Naive B cell (primary cell): ENCODE data around the gene AFAP1. TPM values are rescaled to one million over a fixed set of nuclear protein-coding genes. Genes with fewer than 3 reads are reported as not detected.

Experiments
- ATAC-seq, 2 donors: fragments of 150-1000 bp; cut with Tn5 transposase; 2 replicates each; pipeline ENCODE4 v1.10.0; 2021; ENCODE audit warnings: low read depth in 2 of 2, mild to moderate bottlenecking in 2 of 2, moderate library complexity in 2 of 2
- DNase-seq: peaks from one replicate; pipeline ENCODE4 v3.0.0; 2022
- H3K27ac Mint-ChIP-seq, 6 donors: one replicate each; pipeline ENCODE4 v1.8.0; 2020 to 2022; ENCODE audit warnings: mild to moderate bottlenecking in 6 of 6, mixed read lengths in 6 of 6, moderate library complexity in 5 of 6, inconsistent platforms in 2 of 6
- H3K27me3 Mint-ChIP-seq, 3 donors: one replicate each; pipeline ENCODE4 v1.8.0; 2021 to 2022; ENCODE audit warnings: mixed read lengths in 3 of 3, mild to moderate bottlenecking in 1 of 3
- H3K36me3 Mint-ChIP-seq, 2 donors: one replicate each; pipeline ENCODE4 v1.8.0; 2020 to 2022; ENCODE audit warnings: mixed read lengths in 2 of 2, inconsistent platforms in 1 of 2, mild to moderate bottlenecking in 1 of 2
- H3K4me1 Mint-ChIP-seq, 3 donors: one replicate each; pipeline ENCODE4 v1.8.0; 2020 to 2022; ENCODE audit warnings: mixed read lengths in 3 of 3, inconsistent platforms in 1 of 3, mild to moderate bottlenecking in 1 of 3, moderate library complexity in 1 of 3
- H3K4me3 Mint-ChIP-seq, 8 donors: one replicate each; pipeline ENCODE4 v1.8.0; 2020 to 2022; ENCODE audit warnings: mild to moderate bottlenecking in 8 of 8, mixed read lengths in 8 of 8, moderate library complexity in 8 of 8, inconsistent platforms in 2 of 8
- H3K9me3 Mint-ChIP-seq, 7 donors: one replicate each; pipeline ENCODE4 v1.8.0; 2020 to 2022; ENCODE audit warnings: mixed read lengths in 7 of 7, mild to moderate bottlenecking in 5 of 7, inconsistent platforms in 2 of 7, moderate library complexity in 1 of 7
- polyA plus RNA-seq, 6 donors: library from polyadenylated mRNA; unstranded; fragments of 300-500 nt; fragmentation: Illumina TruSeq; gene quantifications; one replicate each; pipeline ENCODE4 v1.2.3, GENCODE V29; 2021; ENCODE audit warnings: low read depth in 6 of 6

AFAP1 gene
- polyA plus RNA-seq, 6 donors from 2014 or later: not detected

DNA sequence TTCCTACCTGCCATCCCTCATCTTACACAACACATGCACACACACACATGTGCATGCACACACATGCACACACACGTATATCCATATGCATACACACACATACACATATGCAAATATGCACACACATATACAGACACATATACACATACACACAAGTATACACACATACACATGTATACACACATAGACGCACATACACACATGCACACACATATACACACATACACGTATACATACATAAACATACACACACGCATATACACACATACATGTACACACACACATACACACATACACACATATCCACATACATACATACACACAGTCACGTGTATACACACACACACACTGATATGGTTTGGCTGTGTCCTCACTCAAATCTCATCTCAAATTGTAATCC lies 37.0 kb upstream of the AFAP1 start:
- ATAC-seq (no peak), DNase-seq (no peak)
- Mint-ChIP-seq H3K4me1 (no peaks in the 10 kb centered on the region), H3K36me3 (no peaks in the 10 kb centered on the region), H3K27ac (no peak overlapping the region), H3K9me3 (peaks cover 0 to 2% (median 0%) of the 10 kb centered on the region in 7 donors), H3K4me3 (no peak overlapping the region), H3K27me3 (peaks cover 3 to 18% (median 10%) of the 10 kb centered on the region in 3 donors)

DNA sequence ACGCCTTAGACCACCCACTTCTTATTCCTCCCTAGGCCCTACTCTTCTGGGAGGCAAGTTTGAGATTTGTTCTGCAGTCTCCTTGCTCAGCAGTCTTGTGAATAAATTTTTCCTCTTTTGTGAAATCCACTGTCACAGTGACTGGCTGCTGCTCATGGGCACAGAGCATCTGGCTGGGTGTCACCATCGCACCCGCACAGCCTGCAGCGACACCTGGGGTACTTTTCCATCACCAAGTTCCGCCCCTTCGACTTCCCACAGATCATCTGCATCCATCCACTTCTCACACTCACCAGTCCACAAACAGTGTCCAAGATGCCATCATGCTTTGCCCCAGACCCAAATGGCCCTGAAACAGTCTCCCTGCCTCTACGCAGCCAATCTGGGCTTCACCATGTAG lies 36.4 kb upstream of the AFAP1 start:
- Mint-ChIP-seq H3K4me1 (no peaks in the 10 kb centered on the region), H3K27me3 (peaks cover 3 to 18% (median 10%) of the 10 kb centered on the region in 3 donors), H3K27ac (no peak overlapping the region), H3K4me3 (no peak overlapping the region), H3K36me3 (no peaks in the 10 kb centered on the region), H3K9me3 (peaks cover 0 to 2% (median 0%) of the 10 kb centered on the region in 7 donors)
- DNase-seq (no peak), ATAC-seq (no peak)

DNA sequence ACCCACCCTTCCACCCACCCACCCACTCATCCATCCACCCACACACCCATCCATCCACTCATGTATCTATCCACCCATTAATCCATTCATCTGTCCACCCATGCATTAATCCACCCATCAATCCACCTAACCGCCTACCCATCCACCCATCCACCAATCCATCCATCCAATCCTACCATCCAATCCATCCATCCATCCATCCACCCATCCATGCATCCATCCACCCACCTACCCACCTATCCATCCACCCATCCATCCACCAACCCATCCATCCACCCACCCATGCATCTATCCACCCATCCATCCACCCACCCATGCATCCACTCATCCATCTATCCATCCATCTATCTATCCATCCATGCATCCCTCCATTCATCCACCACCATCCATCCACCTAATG lies 34.8 kb upstream of the AFAP1 start:
- ATAC-seq (no peak), DNase-seq (no peak)
- H3K27ac Mint-ChIP-seq: no peak overlapping the region
- H3K27me3 Mint-ChIP-seq: peaks cover 3 to 24% (median 16%) of the 10 kb centered on the region in 3 donors
- peaks cover 7 to 9% (median 8%) of the 10 kb centered on the region in 3 donors for H3K4me1 Mint-ChIP-seq
- peak overlapping the region in 1 of 8 donors; percentile 70 for H3K4me3 Mint-ChIP-seq
- no peaks in the 10 kb centered on the region for H3K36me3 Mint-ChIP-seq
- H3K9me3 Mint-ChIP-seq: peaks cover 0 to 2% (median 0%) of the 10 kb centered on the region in 7 donors

DNA sequence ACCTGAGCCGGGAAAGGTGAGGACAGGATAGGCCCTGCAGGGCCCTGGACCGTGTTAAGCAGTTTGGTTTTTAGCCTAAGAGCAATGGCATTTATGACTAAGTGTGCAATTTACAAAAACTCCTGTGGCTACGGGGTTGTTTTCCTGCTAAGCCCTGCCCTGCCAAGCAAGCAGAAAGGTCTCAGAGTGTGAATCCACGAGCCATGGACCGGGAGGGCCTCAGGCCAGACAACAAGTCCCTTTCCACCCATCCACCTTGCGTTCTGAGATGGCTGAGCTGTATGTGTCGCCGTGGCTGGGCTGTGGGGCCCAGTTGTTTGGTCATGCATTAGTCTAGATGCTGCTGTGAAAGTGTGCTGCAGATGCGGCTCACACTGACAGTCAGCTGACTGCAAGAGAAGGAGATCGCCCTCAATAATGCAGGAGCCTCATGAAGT lies 33.9 kb upstream of the AFAP1 start:
- Mint-ChIP-seq H3K36me3 (no peaks in the 10 kb centered on the region), H3K4me3 (no peak overlapping the region), H3K9me3 (peaks cover 0 to 2% (median 0%) of the 10 kb centered on the region in 7 donors), H3K27me3 (peaks cover 3 to 24% (median 16%) of the 10 kb centered on the region in 3 donors), H3K4me1 (peaks cover 7 to 9% (median 8%) of the 10 kb centered on the region in 3 donors), H3K27ac (no peak overlapping the region)
- DNase-seq: no peak
- ATAC-seq: no peak

DNA sequence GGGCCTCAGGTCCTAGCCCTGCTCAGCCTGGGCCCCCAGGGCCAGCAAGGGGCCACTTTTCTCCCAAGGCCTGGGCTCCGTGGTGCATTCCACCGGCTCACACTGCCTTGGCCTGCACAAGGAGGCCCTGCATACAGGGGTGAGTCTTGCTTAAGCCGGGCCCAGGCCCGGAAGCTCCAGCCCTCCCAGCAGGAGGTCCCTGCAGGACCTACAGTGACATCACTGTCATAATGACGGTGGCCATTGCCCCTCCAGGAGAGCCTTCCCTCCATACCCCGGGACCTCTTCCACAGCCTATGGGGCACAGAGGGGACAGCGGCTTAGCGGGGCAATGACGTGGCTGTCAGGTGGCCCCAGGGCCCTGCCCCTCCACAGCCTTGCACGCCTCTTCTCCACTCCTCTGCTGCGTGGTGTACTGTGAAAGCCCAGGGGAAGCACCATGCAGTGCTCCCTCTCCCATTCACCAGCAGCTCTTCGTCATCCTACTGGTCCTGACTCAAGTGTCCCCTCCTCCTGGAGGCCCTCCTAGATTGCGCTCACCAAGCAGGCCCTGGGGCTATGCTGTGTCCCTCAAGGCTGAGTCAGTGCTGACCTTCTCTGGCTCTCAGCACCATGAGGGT lies 32.3 kb upstream of the AFAP1 start:
- peaks cover 3 to 33% (median 28%) of the 10 kb centered on the region in 3 donors for H3K27me3 Mint-ChIP-seq
- H3K4me1 Mint-ChIP-seq: peaks cover 7 to 9% (median 8%) of the 10 kb centered on the region in 3 donors
- H3K4me3 Mint-ChIP-seq: no peak overlapping the region
- no peak overlapping the region for H3K27ac Mint-ChIP-seq
- ATAC-seq: no peak
- no peaks in the 10 kb centered on the region for H3K36me3 Mint-ChIP-seq
- peaks cover 0 to 2% (median 0%) of the 10 kb centered on the region in 7 donors for H3K9me3 Mint-ChIP-seq
- DNase-seq: no peak

DNA sequence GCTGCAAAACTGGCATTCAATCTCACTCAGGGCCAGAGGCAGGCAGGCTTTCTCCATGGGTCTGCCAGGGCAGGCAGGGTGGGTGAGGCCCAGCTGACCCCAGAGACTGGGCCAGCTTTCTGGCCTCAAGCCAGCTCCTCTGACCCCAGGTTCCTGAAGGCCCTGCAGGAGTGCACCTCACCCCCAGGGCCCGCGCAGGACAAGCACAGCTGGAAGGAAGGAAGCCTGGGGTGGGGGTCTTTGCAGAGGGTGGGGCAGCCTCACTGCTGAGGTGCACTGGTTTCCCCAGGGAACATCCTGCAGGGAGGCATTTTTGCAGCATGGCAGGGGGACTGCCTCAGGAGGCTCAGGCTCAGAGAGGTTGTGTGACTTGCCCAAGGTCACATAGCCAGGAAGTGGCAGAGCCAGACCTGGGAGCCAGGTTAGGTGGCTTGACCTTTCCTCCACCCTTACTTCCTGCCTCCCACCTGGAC lies 31.5 kb upstream of the AFAP1 start:
- Mint-ChIP-seq H3K4me1 (peaks cover 7 to 9% (median 8%) of the 10 kb centered on the region in 3 donors), H3K9me3 (peaks cover 0 to 2% (median 0%) of the 10 kb centered on the region in 7 donors), H3K27ac (no peak overlapping the region), H3K27me3 (peaks cover 0 to 34% (median 28%) of the 10 kb centered on the region in 3 donors), H3K36me3 (no peaks in the 10 kb centered on the region), H3K4me3 (no peak overlapping the region)
- DNase-seq: no peak
- ATAC-seq: no peak

DNA sequence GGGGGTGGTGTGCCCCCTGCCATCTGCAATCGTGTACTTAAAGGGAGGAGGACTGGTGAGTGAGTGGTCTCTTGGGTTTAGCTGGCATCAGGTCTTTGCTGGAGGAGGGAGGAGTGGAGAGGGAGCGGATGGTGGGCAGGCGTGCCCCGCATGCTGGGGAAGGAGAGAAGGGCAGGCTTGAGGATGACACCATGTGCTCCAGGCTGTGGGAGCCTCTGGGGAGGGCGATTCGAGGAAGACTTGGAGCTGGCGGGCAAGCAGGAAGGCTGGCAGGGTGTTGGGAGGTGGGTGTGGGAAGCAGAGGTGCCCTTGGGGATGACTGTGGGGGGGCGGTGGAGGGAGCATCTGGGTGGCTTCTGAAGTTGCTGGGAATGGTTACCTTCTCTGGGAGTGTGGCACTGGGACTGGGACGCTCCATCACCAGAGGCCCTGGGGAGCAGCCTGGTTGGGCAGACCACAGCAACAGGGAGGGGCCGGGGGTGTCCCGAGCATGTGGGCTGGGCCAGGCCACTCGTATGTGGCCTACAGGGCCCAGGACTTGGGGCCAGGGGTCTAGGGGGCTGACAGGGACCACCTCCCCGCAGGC lies 30.8 kb upstream of the AFAP1 start:
- Mint-ChIP-seq H3K4me1 (peaks cover 7 to 9% (median 8%) of the 10 kb centered on the region in 3 donors), H3K9me3 (peaks cover 0 to 2% (median 0%) of the 10 kb centered on the region in 7 donors), H3K36me3 (no peaks in the 10 kb centered on the region), H3K27me3 (peaks cover 5 to 34% (median 33%) of the 10 kb centered on the region in 3 donors), H3K27ac (peak overlapping the region in 1 of 6 donors; percentile 46), H3K4me3 (no peak overlapping the region)
- ATAC-seq: no peak
- no peak for DNase-seq

DNA sequence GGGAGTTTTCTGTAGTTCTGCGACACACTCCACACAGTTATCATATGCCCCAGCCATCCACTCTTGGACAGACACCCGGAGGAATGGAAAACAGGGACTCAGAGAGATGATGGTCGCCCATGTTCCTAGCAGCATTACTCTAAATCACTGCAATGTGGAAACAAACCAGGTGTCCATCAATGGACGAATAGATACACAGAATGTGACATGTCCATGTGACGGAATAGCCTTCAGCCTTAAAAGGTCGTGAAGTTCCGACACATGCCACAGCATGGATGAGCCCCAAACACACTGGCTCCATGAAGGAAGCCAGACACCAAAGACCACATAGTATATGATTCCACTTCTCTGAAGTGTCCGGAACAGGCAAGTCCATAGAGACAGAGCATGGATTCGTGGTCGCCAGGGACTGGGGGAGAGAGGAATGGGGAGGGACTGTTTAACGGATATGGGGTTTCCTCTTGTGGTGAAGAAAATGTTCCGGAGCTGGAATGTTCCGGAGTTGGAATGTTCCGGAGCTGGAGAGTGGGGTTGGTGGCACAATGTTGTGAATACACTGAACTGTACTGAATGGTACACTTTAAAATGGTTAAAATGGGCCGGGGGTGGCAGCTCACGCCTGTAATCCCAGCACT lies 28.7 kb upstream of the AFAP1 start:
- Mint-ChIP-seq H3K4me3 (no peak overlapping the region), H3K9me3 (peaks cover 0 to 2% (median 0%) of the 10 kb centered on the region in 7 donors), H3K27ac (no peak overlapping the region), H3K4me1 (peaks cover 7 to 9% (median 8%) of the 10 kb centered on the region in 3 donors), H3K27me3 (peaks cover 12 to 37% (median 34%) of the 10 kb centered on the region in 3 donors), H3K36me3 (no peaks in the 10 kb centered on the region)
- ATAC-seq (no peak), DNase-seq (no peak)

DNA sequence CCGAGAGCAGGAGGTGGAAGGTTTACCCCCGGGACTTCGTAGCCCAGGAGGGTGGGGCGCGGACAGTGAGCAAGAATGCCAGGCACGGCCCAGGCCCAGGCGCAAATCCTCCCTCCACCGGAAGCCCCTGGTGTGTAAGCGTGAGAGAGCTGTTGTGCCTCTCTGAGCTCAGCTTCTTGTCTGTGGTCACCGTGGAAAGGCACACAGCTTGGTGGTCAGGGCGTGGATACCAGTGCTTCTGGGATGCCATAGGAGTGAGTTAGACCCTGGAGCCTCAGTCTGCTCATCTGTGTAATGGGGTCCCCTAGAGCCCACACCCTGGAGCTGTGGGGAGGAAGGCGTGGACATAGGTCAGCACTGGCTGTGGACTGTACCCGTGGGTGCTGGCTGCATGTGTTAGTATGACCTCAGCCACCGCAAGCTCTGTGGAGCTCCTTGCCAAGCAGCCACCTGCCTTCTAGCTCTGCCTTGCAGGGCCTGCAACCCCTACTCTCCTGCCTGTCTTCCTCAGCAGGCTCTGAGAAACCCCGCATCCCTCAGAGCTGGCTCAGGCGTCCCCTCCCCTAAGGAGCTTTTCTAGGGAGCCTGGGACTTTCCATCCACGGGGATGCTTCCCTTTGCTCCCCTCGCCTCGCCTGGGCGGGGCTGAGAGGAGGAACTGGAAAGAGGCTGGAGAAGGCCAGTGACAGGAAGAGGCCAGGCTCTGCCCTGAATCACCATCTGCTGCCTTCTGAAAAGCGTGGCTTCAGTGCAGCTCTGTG lies 28.0 kb upstream of the AFAP1 start:
- peak overlapping the region in 2 of 6 donors; percentile 12 to 67 for H3K27ac Mint-ChIP-seq
- H3K4me1 Mint-ChIP-seq: peaks cover 7 to 9% (median 8%) of the 10 kb centered on the region in 3 donors
- H3K4me3 Mint-ChIP-seq: no peak overlapping the region
- no peak for ATAC-seq
- DNase-seq: no peak
- H3K36me3 Mint-ChIP-seq: no peaks in the 10 kb centered on the region
- H3K27me3 Mint-ChIP-seq: peaks cover 12 to 39% (median 37%) of the 10 kb centered on the region in 3 donors
- H3K9me3 Mint-ChIP-seq: peaks cover 0 to 2% (median 0%) of the 10 kb centered on the region in 7 donors

DNA sequence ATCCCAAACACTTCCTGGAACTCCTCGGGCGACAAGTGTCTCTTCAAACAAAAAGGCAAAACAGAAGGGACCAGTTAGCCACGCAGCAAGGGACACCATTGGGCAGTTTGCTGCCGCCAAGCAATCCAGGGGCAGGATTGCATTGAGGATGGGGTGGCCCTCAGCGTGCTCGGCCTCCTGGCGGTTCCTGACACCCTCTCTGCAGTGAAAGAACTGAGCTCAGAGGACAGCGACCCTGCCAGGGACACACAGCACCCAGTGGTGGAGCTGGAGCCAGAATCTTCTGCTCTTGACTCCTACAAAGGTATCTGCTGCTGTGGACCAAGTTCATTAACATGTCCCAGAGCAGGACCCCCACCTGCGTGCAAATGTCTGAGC lies 27.4 kb upstream of the AFAP1 start:
- Mint-ChIP-seq H3K27ac (peak overlapping the region in 1 of 6 donors; percentile 12), H3K9me3 (peaks cover 0 to 2% (median 0%) of the 10 kb centered on the region in 7 donors), H3K27me3 (peaks cover 14 to 36% (median 34%) of the 10 kb centered on the region in 3 donors), H3K4me1 (peaks cover 7 to 9% (median 8%) of the 10 kb centered on the region in 3 donors), H3K36me3 (no peaks in the 10 kb centered on the region), H3K4me3 (no peak overlapping the region)
- no peak for DNase-seq
- ATAC-seq: no peak

DNA sequence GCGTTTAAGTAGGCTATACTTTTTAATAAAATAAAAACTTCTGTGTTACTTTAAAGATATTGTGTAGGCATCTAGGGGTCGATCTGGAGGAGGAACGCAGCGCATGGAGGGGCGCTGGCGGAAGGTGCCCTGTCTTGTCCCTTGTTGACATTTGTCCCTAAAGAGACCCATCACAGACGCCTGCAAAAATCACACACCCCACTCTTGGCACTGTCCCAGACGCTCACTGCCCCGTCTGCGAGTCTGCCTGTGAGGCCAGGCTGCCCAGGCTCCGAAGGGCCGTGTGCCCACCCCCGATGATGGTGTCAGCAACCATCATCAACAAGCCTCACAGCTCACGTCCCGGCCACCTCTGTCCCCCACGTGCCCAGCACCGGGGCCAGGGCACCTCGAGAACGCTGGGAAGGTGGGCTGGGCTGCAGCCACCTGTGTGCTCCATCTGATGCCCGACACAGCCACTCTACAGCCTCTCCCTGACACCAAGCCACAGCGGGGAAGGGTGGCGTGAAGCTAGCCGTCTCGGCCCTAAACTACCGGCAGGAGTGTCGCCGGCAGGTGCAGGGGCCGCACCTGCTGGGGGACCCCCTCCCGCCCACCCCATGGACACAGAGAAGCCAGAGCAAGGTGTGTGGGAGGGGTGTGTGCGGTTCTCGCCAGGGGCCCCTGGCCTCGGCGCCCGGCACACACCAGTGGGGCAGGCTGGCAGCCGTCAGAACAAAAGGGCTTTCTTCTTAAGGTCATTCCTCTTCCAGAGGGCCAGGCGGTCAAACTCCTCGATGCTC lies 26.8 kb upstream of the AFAP1 start:
- DNase-seq (no peak), ATAC-seq (no peak)
- Mint-ChIP-seq H3K27me3 (peaks cover 14 to 34% (median 33%) of the 10 kb centered on the region in 3 donors), H3K27ac (no peak overlapping the region), H3K4me1 (peaks cover 7 to 9% (median 8%) of the 10 kb centered on the region in 3 donors), H3K36me3 (no peaks in the 10 kb centered on the region), H3K9me3 (peaks cover 0 to 2% (median 0%) of the 10 kb centered on the region in 7 donors), H3K4me3 (no peak overlapping the region)

DNA sequence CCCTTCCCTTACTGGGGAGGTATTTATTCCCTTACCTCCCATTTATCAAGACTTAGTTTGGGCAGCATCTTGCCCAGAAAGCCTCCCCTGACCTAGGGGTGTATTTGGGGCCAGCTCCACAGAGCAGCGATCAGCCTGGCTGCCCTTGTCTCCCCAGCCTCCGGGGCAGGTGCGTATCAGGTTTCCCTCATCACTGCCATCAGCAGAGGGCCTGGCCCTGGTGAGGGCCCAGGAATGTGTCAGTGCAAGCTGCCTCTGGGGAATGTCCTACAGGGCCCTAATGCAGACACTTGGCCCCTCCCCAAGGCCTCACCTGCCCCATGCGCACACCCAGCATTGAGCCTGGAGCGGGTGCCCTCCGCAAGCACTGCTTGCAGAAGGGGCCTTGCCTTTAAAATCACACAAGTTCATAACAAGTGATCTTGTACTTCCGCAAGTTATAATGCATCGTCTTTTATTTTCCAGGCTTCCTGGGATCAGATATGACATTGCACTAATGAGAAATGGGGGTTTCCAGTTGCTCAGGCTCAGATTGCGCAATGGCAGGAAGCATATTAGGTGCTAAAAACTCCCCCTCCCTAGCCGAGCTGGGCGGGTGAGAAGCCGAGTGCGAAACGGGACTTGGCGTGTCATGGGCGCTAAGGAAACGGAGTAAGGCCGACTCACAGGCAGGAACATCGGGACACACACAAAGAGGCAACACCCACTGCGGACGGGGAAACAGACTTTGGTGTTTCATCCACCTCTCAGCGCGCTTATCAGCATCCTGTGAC lies 25.4 kb upstream of the AFAP1 start:
- Mint-ChIP-seq H3K27ac (no peak overlapping the region), H3K36me3 (no peaks in the 10 kb centered on the region), H3K9me3 (peaks cover 0 to 2% (median 0%) of the 10 kb centered on the region in 7 donors), H3K4me3 (no peak overlapping the region), H3K27me3 (peaks cover 14 to 39% (median 27%) of the 10 kb centered on the region in 3 donors), H3K4me1 (peaks cover 10 to 12% (median 11%) of the 10 kb centered on the region in 3 donors)
- ATAC-seq: no peak
- DNase-seq: no peak
